H1 (cell line): ENCODE results near the gene MEF2A.

ENCODE experiments used
- CBX8 ChIP-seq: fragments of 300-800, 300-1000 bp; sonication (generic); IDR thresholded peaks from 2 replicates; pipeline ENCODE4 v1.7.1; 2016; ENCODE audit warnings: low read depth, low read length, borderline replicate concordance
- CEBPB ChIP-seq: IDR thresholded peaks from 2 replicates; pipeline ENCODE4 v1.6.1; 2012; ENCODE audit warnings: low read depth, low read length
- CREB1 ChIP-seq: IDR thresholded peaks from 2 replicates; pipeline ENCODE4 v1.6.1; 2012; ENCODE audit warnings: inconsistent platforms
- EGR1 ChIP-seq: IDR thresholded peaks from 2 replicates; pipeline ENCODE4 v1.6.1; 2011; ENCODE audit warnings: low read depth, low read length, borderline replicate concordance
- FOSL1 ChIP-seq: IDR thresholded peaks from 2 replicates; pipeline ENCODE4 v1.6.1; 2011; ENCODE audit warnings: mild to moderate bottlenecking, low read depth, low read length, moderate library complexity; ENCODE audit not compliant: insufficient read depth
- MAFK ChIP-seq: IDR thresholded peaks from 2 replicates; pipeline ENCODE4 v1.6.1; 2012; ENCODE audit warnings: low read depth, mild to moderate bottlenecking, improper control_type of control experiment, low read length
- POLR2A ChIP-seq, 2 experiments: IDR thresholded peaks; 1 replicate in 1 of 2; 2 replicates in 1 of 2; pipeline ENCODE4 v1.6.1; 2011; ENCODE audit warnings: low read depth in 2 of 2, low read length in 2 of 2, mild to moderate bottlenecking in 2 of 2; ENCODE audit errors: control extremely low read depth in 1 of 2
- POLR2AphosphoS5 ChIP-seq: IDR thresholded peaks from 2 replicates; pipeline ENCODE4 v1.6.1; 2011; ENCODE audit warnings: low read depth, low read length
- RBBP5 ChIP-seq: IDR thresholded peaks from 2 replicates; pipeline ENCODE4 v1.7.1; 2012; ENCODE audit warnings: low read depth, mild to moderate bottlenecking, inconsistent platforms, low read length, moderate library complexity, borderline replicate concordance
- RXRA ChIP-seq: IDR thresholded peaks from 2 replicates; pipeline ENCODE4 v1.6.1; 2011; ENCODE audit warnings: low read depth, mild to moderate bottlenecking, low read length, moderate library complexity; ENCODE audit not compliant: insufficient read depth
- SP4 ChIP-seq: IDR thresholded peaks from 2 replicates; pipeline ENCODE4 v1.6.1; 2012; ENCODE audit warnings: low read length, inconsistent platforms
- TAF1 ChIP-seq: IDR thresholded peaks from 2 replicates; pipeline ENCODE4 v1.6.1; 2011; ENCODE audit warnings: mild to moderate bottlenecking, low read depth, low read length
- TF ChIP-seq, protein P1 (sequence below), 3 experiments: IDR thresholded peaks; 1 replicate in 2 of 3; 2 replicates in 1 of 3; pipeline versions ENCODE4 v1.5.1 to v1.6.1; 2011; ENCODE audit warnings: low read length in 3 of 3, mild to moderate bottlenecking in 3 of 3, inconsistent platforms in 2 of 3, low read depth in 1 of 3, moderate library complexity in 1 of 3; ENCODE audit not compliant: insufficient read depth in 1 of 3; ENCODE audit errors: control extremely low read depth in 1 of 3
- TF ChIP-seq, protein P2 (sequence below): IDR thresholded peaks from 2 replicates; pipeline ENCODE4 v1.6.1; 2012; ENCODE audit warnings: inconsistent platforms

DNA sequence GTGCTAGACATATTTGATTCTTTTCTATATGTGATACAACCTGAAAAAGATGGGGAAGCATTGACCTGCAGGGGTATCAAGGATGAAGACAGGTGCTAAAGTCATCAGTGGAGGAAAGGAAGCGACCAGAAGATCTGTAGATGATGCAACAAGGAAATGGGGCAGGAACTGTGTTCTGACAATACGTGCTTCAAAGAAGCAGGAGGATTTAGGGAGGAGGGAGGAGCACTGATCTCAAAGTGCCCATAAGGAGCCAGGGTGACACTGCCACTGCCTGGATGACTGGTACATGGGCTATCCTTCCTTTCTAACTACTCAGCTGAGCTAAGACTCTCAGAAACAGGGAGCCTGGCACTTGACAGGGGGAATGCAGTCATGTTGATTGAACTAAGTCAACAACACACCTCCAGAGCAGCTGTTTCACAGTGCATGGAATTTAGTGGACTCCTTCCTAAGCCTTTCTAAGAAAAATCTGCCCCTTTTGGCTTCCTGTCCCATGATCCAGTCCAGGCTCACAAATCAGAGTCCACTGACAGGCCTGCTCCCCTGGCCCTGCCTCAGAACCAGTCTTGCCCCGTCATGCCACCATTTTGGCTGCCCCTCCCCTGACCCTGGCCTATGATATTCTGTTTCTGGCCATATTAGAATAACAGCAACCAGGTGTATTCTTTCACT, 155.5 kb downstream of the MEF2A start:
- TF ChIP-seq, protein P1, sequence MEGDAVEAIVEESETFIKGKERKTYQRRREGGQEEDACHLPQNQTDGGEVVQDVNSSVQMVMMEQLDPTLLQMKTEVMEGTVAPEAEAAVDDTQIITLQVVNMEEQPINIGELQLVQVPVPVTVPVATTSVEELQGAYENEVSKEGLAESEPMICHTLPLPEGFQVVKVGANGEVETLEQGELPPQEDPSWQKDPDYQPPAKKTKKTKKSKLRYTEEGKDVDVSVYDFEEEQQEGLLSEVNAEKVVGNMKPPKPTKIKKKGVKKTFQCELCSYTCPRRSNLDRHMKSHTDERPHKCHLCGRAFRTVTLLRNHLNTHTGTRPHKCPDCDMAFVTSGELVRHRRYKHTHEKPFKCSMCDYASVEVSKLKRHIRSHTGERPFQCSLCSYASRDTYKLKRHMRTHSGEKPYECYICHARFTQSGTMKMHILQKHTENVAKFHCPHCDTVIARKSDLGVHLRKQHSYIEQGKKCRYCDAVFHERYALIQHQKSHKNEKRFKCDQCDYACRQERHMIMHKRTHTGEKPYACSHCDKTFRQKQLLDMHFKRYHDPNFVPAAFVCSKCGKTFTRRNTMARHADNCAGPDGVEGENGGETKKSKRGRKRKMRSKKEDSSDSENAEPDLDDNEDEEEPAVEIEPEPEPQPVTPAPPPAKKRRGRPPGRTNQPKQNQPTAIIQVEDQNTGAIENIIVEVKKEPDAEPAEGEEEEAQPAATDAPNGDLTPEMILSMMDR (IDR thresholded peaks at IDR 0.05; ENCODE audit: control extremely low read depth in 1 of 3, insufficient read depth in 1 of 3, low read depth in 1 of 3, low read length in 3 of 3), result no peak
- TF ChIP-seq CREB1 (no peak), FOSL1 (no peak), CBX8 (no peak), POLR2A (IDR thresholded peaks at IDR 0.05; ENCODE audit: control extremely low read depth in 1 of 2, low read depth in 2 of 2, low read length in 2 of 2) (no peak), TAF1 (no peak), MAFK (no peak), CEBPB (no peak), RXRA (no peak), POLR2AphosphoS5 (no peak), EGR1 (no peak), RBBP5 (no peak), SP4 (no peak)
- TF ChIP-seq, protein P2, sequence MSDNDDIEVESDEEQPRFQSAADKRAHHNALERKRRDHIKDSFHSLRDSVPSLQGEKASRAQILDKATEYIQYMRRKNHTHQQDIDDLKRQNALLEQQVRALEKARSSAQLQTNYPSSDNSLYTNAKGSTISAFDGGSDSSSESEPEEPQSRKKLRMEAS, result no peak
